AG04449 (cell line): ENCODE measurements around the gene MPPE1.

Experiments used
- CTCF ChIA-PET: fragments of 350-600 bp; formaldehyde crosslinking; extraction: SDS; loops from one replicate; lab custom pipeline; 2021; ENCODE audit warnings: antibody characterized with exemption; lab: Yijun Ruan, JAX
- POLR2A ChIA-PET: fragments of 400-600, 350-600 bp; formaldehyde crosslinking; extraction: SDS; loops from one replicate; lab custom pipeline; 2020; ENCODE audit warnings: antibody characterized with exemption, inconsistent platforms; lab: Yijun Ruan, JAX
- DNase-seq: peaks from one replicate; pipeline ENCODE4 v3.0.0-alpha.2; 2010; ENCODE audit warnings: low read depth, low spot score
- H3K4me3 ChIP-seq: 2 replicates; pipeline ENCODE4 v1.5.1; 2011; ENCODE audit warnings: low read depth, mild to moderate bottlenecking, control low read depth, low read length
- TF ChIP-seq, protein P1 (sequence below): IDR thresholded peaks from one replicate; pipeline ENCODE4 v1.5.1; 2011; ENCODE audit warnings: mild to moderate bottlenecking, moderate library complexity, low read length, control low read depth, inconsistent platforms; ENCODE audit not compliant: insufficient read depth; ENCODE audit errors: missing control alignments

MPPE1 gene, protein sequence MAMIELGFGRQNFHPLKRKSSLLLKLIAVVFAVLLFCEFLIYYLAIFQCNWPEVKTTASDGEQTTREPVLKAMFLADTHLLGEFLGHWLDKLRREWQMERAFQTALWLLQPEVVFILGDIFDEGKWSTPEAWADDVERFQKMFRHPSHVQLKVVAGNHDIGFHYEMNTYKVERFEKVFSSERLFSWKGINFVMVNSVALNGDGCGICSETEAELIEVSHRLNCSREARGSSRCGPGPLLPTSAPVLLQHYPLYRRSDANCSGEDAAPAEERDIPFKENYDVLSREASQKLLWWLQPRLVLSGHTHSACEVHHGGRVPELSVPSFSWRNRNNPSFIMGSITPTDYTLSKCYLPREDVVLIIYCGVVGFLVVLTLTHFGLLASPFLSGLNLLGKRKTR

DNA sequence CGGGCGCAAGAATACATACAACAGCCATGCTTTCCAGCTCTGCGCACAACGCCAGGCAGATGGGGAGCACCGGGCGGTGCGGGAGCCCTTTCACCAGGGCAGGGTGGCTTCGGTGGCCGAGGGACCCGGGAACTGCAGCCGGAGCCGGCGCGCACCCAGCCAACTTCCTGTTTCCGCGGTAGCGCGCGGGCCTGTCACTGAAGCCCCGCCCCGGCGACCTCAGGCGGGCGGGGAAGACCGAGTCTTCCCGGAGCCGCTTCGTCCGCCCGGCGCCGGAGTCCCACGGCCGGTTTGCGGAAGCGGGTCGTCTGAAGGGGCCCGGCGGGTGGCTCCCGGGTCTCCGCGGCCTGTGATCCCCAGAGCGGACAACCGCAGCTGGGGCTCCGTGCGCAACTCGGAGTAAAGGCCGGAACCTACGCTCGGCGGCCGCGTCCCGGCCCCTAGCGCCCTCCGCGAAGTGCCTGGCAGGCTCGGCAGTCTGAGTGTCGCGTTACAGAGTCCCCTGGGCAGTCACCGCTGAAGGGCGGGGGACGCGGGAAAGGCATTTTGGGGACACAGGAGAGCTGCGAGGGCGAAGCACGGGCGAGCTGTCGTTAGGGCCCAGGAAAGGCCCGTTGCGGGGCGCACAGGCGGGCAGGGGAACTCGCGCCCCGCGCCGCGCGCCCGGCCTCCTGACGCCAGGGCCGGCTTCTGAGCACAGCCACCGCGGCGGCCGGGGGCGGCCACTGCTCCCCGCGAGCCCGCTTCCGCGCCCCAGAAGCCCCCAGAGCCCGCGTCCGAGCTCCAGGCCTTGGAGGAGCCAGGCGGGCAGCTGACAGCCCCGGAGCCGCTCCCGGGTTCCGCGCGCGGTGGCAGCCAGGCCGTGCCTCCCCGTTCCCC, at the start of gene MPPE1:
Gene MPPE1 (minus strand): TSS at position 136 of the 879 bp plus-strand sequence. CDS start 11,053 bp downstream, outside the sequence.
- POLR2A ChIA-PET, result no interaction called here
- H3K4me3 ChIP-seq, result peak within 1 kb of the TSS; percentile 84
- CTCF ChIA-PET, result interaction anchor here (0.7 to 3.2 kb wide), 7 partner anchors 16 to 131 kb away, joined by 3 to 10 read pairs (median 4); no protein-coding TSS in a partner anchor
- TF ChIP-seq, protein P1, sequence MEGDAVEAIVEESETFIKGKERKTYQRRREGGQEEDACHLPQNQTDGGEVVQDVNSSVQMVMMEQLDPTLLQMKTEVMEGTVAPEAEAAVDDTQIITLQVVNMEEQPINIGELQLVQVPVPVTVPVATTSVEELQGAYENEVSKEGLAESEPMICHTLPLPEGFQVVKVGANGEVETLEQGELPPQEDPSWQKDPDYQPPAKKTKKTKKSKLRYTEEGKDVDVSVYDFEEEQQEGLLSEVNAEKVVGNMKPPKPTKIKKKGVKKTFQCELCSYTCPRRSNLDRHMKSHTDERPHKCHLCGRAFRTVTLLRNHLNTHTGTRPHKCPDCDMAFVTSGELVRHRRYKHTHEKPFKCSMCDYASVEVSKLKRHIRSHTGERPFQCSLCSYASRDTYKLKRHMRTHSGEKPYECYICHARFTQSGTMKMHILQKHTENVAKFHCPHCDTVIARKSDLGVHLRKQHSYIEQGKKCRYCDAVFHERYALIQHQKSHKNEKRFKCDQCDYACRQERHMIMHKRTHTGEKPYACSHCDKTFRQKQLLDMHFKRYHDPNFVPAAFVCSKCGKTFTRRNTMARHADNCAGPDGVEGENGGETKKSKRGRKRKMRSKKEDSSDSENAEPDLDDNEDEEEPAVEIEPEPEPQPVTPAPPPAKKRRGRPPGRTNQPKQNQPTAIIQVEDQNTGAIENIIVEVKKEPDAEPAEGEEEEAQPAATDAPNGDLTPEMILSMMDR, result no peak
- DNase-seq, result peak; percentile 31

DNA sequence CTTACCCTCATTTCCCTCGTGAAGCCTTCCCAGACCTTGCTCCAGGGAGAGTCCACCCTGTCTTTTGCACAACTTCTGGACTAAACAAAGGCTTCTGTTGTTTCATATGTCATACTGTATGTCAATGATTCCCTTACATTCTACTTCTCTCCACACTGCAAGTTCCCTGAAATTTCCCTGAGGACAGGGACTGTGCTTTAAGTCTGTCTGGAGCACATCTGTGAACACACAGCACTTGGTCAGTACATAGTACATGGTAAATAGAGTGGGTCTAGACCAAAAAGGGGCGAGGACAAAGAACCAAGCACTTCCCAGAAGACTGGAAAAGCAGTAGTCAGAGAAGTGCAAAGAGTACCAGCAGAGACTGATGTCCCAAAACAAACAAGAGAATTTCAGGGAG, 49.5 kb upstream of the MPPE1 start:
- POLR2A ChIA-PET, result no interaction called here
- CTCF ChIA-PET, result interaction anchor here (12.8 kb wide), 1 partner anchor 18 kb away, joined by 138 read pairs; no protein-coding TSS in a partner anchor
- TF ChIP-seq, protein P1, result no peak
- no peak for DNase-seq
- no peak overlapping the region for H3K4me3 ChIP-seq

DNA sequence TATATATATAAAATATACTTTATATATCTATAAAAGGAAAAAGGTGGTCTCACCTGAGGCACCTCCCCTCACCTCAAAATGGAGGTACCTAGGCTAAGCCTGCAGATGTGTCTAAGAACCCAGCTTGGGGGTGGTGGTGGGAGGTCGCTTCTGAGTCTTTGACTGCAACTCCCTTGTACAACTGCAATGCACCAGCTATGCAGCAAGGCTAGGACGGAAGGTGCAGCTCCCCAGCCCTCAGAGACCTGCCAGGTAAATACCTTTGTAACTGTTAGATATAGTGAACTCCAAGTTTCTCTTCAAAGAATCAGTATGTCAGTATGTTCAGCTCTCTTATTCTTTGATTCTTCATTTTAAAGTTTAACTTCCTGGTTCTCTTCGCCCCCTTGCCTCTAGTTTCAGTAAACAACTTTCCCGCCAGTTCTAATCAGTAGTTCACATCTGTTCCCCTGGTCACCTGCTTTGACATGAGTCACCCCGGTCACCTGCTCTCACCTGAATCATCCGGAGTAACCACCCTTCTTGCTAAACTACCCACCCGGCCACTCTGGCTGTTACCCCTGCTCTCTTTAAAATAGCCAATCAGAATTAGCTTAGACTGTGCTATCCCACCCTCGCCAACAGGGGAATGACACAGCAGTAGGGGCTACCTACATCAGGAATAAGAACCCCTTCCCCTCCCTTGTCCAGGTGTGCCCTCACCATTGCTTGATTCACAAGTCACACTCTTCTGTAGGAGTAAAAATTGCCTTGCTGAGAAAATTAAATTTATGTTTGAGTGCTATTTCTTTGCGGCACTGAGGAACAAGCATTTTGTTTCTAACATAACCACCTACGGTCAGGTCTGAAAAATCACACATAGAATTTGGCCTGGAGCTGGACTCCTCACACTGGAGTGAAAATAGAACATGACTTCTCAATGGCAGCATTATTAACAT, 48.5 kb upstream of the MPPE1 start:
- TF ChIP-seq, protein P1, result no peak
- no peak for DNase-seq
- ChIA-PET CTCF (interaction anchor here (1.1 to 21.7 kb wide), 3 partner anchors 17 to 82 kb away, joined by 3 to 809 read pairs (median 138); no protein-coding TSS in a partner anchor), POLR2A (no interaction called here)
- H3K4me3 ChIP-seq, result no peak overlapping the region

DNA sequence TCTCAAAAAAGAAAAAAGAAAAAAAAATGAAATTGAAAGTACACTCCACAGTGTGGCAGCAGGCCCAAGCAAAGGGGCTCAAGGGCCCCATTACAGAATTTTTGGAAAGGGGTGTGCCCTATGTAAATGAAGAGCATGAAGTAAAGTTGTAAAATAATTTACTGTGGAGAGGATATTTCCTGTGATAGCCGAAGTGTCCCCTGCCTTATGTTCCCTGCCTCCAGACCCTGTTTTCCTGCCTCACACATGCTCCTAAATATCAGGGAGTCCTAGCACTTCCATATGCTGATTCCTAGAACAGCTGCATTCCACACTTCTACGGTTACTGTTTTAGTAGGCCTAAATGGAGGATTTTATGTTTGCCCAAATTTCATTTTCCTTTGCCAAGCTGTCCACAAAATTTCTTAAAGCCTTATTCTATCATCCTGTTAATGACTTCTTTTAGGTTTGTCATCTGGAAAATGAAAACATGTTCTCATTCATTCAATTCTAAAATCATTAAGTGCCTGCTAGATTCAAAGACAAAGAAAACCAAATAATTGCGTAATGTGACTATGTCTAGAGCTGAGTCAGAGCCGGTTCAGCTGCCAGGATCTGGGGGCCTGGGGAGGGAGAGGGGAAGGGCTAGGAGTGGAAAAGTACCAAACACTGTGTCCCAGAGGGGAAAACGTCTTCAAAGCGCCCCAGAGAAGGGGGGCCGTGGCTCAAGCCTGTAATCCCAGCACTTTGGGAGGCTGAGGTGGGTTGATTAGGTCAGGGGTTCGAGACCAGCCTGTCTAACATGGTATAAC, 47.3 kb upstream of the MPPE1 start:
- POLR2A ChIA-PET, result interaction anchor here (0.6 to 1.4 kb wide), 2 partner anchors 323 to 359 kb away, joined by 3 to 4 read pairs; no protein-coding TSS in a partner anchor
- no peak overlapping the region for H3K4me3 ChIP-seq
- TF ChIP-seq, protein P1, result no peak
- CTCF ChIA-PET, result interaction anchor here (1.1 to 21.7 kb wide), 5 partner anchors 16 to 84 kb away, joined by 3 to 809 read pairs (median 5); partner anchors contain the start of gene IMPA2
- no peak for DNase-seq

DNA sequence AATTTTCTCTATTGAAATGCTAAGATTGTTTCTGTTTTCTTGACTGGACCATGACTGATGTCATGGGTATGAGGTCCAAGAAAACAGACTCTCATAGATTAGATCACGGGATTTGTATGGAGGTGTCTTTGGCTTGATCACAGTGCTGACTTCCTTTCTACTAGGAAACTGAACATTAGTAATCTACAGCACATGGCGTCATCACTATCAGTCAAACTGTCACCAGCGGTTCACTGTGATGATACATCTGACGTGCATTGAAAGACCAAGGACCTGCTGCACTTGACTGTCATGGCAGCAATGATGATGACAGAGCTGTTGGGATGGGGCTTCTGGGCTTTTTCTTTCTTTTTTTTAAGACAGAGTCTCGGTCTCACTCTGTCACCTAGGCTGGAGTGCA, 45.0 kb upstream of the MPPE1 start:
- DNase-seq, result no peak
- TF ChIP-seq, protein P1, result no peak
- CTCF ChIA-PET, result interaction anchor here (12.8 to 21.7 kb wide), 2 partner anchors 14 to 43 kb away, joined by 138 to 809 read pairs; no protein-coding TSS in a partner anchor
- POLR2A ChIA-PET, result no interaction called here
- no peak overlapping the region for H3K4me3 ChIP-seq
